Stimulated activated naive CD8-positive, alpha-beta T cell treated with anti-CD3 and anti-CD28 coated beads, Interleukin-15, Interleukin-2, amounts not matched to agents 100 ng/mL and 50 ng/mL, for 24 hours (primary cell): ENCODE data around the gene PDILT.

Experiments
- H3K27ac Mint-ChIP-seq: one replicate; pipeline ENCODE4 v1.8.0; 2021; ENCODE audit warnings: mild to moderate bottlenecking, mixed read lengths
- H3K27me3 Mint-ChIP-seq: one replicate; pipeline ENCODE4 v1.8.0; 2021; ENCODE audit warnings: mixed read lengths
- H3K36me3 Mint-ChIP-seq: one replicate; pipeline ENCODE4 v1.8.0; 2021; ENCODE audit warnings: low read depth, mixed read lengths
- H3K4me1 Mint-ChIP-seq: one replicate; pipeline ENCODE4 v1.8.0; 2021; ENCODE audit warnings: low read depth, mixed read lengths
- H3K4me3 Mint-ChIP-seq: one replicate; pipeline ENCODE4 v1.8.0; 2021; ENCODE audit warnings: mild to moderate bottlenecking, mixed read lengths
- H3K9me3 Mint-ChIP-seq: one replicate; pipeline ENCODE4 v1.8.0; 2021; ENCODE audit warnings: mixed read lengths

The PDILT gene

GRCh38 chr16:20355114-20355782 lies 49.3 kb downstream of the PDILT start:
- no peaks in the 10 kb centered on the region for H3K36me3 Mint-ChIP-seq
- no peaks in the 10 kb centered on the region for H3K9me3 Mint-ChIP-seq
- H3K27me3 Mint-ChIP-seq = peaks cover 18% of the 10 kb centered on the region
- H3K4me1 Mint-ChIP-seq = no peaks in the 10 kb centered on the region
- H3K4me3 Mint-ChIP-seq = no peak overlapping the region
- no peak overlapping the region for H3K27ac Mint-ChIP-seq

GRCh38 chr16:20353379-20353778 lies 51.2 kb downstream of the PDILT start:
- Mint-ChIP-seq H3K27ac (no peak overlapping the region), H3K4me1 (no peaks in the 10 kb centered on the region), H3K36me3 (no peaks in the 10 kb centered on the region), H3K27me3 (peaks cover 18% of the 10 kb centered on the region), H3K4me3 (no peak overlapping the region), H3K9me3 (no peaks in the 10 kb centered on the region)

- Mint-ChIP-seq H3K4me3 (no peak within 1 kb of the TSS), H3K4me1 (no peaks in the 10 kb centered on the region), H3K27me3 (peaks cover 18% of the 10 kb centered on the region), H3K27ac (no peak within 1 kb of the TSS), H3K9me3 (no peaks in the 10 kb centered on the region), H3K36me3 (no peaks in the 10 kb centered on the region)
Observed at GRCh38 chr16:20352615-20353014, 51.9 kb downstream of the PDILT start, which contains the start of gene UMOD. UMOD (minus strand) TSS chr16:20352715; CDS start chr16:20350737, 1,978 bp downstream.

GRCh38 chr16:20349615-20350014 lies 54.9 kb downstream of the PDILT start:
- Mint-ChIP-seq H3K4me1 (no peaks in the 10 kb centered on the region), H3K9me3 (no peaks in the 10 kb centered on the region), H3K27me3 (peaks cover 6% of the 10 kb centered on the region), H3K27ac (no peak overlapping the region), H3K36me3 (no peaks in the 10 kb centered on the region), H3K4me3 (no peak overlapping the region)

- Mint-ChIP-seq H3K4me3 (no peak overlapping the region), H3K36me3 (no peaks in the 10 kb centered on the region), H3K27me3 (no peaks in the 10 kb centered on the region), H3K27ac (no peak overlapping the region), H3K9me3 (no peaks in the 10 kb centered on the region), H3K4me1 (no peaks in the 10 kb centered on the region)
Observed at GRCh38 chr16:20348365-20349185, 56.0 kb downstream of the PDILT start.

GRCh38 chr16:20347666-20348364 lies 56.7 kb downstream of the PDILT start:
- no peaks in the 10 kb centered on the region for H3K4me1 Mint-ChIP-seq
- H3K36me3 Mint-ChIP-seq = no peaks in the 10 kb centered on the region
- no peak overlapping the region for H3K4me3 Mint-ChIP-seq
- no peak overlapping the region for H3K27ac Mint-ChIP-seq
- H3K27me3 Mint-ChIP-seq = no peaks in the 10 kb centered on the region
- no peaks in the 10 kb centered on the region for H3K9me3 Mint-ChIP-seq

- Mint-ChIP-seq H3K4me3 (no peak overlapping the region), H3K27ac (no peak overlapping the region), H3K4me1 (no peaks in the 10 kb centered on the region), H3K36me3 (no peaks in the 10 kb centered on the region), H3K9me3 (no peaks in the 10 kb centered on the region), H3K27me3 (no peaks in the 10 kb centered on the region)
Observed at GRCh38 chr16:20344611-20345010, 59.9 kb downstream of the PDILT start.

GRCh38 chr16:20339744-20340143 lies 64.8 kb downstream of the PDILT start:
- no peak overlapping the region for H3K4me3 Mint-ChIP-seq
- no peaks in the 10 kb centered on the region for H3K4me1 Mint-ChIP-seq
- H3K27me3 Mint-ChIP-seq = no peaks in the 10 kb centered on the region
- no peaks in the 10 kb centered on the region for H3K36me3 Mint-ChIP-seq
- no peaks in the 10 kb centered on the region for H3K9me3 Mint-ChIP-seq
- no peak overlapping the region for H3K27ac Mint-ChIP-seq

- H3K4me3 Mint-ChIP-seq = no peak overlapping the region
- no peaks in the 10 kb centered on the region for H3K36me3 Mint-ChIP-seq
- H3K27me3 Mint-ChIP-seq = no peaks in the 10 kb centered on the region
- no peak overlapping the region for H3K27ac Mint-ChIP-seq
- H3K9me3 Mint-ChIP-seq = no peaks in the 10 kb centered on the region
- no peaks in the 10 kb centered on the region for H3K4me1 Mint-ChIP-seq
Observed at GRCh38 chr16:20336955-20337354, 67.6 kb downstream of the PDILT start.

GRCh38 chr16:20334396-20334795 lies 70.1 kb downstream of the PDILT start:
- H3K36me3 Mint-ChIP-seq = no peaks in the 10 kb centered on the region
- H3K9me3 Mint-ChIP-seq = no peaks in the 10 kb centered on the region
- no peak overlapping the region for H3K27ac Mint-ChIP-seq
- no peaks in the 10 kb centered on the region for H3K27me3 Mint-ChIP-seq
- H3K4me3 Mint-ChIP-seq = no peak overlapping the region
- H3K4me1 Mint-ChIP-seq = no peaks in the 10 kb centered on the region

GRCh38 chr16:20333120-20333519 lies 71.4 kb downstream of the PDILT start:
- H3K27ac Mint-ChIP-seq = no peak overlapping the region

GRCh38 chr16:20332411-20332810 lies 72.1 kb downstream of the PDILT start:
- no peaks in the 10 kb centered on the region for H3K27me3 Mint-ChIP-seq

More at GRCh38 chr16:20333120-20333519, 71.4 kb downstream of the PDILT start:
- Mint-ChIP-seq H3K27me3 (no peaks in the 10 kb centered on the region), H3K9me3 (no peaks in the 10 kb centered on the region), H3K36me3 (no peaks in the 10 kb centered on the region), H3K4me3 (no peak overlapping the region), H3K4me1 (no peaks in the 10 kb centered on the region)

GRCh38 chr16:20331635-20332034 lies 72.9 kb downstream of the PDILT start:
- Mint-ChIP-seq H3K9me3 (no peaks in the 10 kb centered on the region), H3K4me1 (no peaks in the 10 kb centered on the region), H3K36me3 (no peaks in the 10 kb centered on the region), H3K27ac (no peak overlapping the region), H3K27me3 (no peaks in the 10 kb centered on the region), H3K4me3 (no peak overlapping the region)

More at GRCh38 chr16:20332411-20332810, 72.1 kb downstream of the PDILT start:
- Mint-ChIP-seq H3K4me1 (no peaks in the 10 kb centered on the region), H3K36me3 (no peaks in the 10 kb centered on the region), H3K9me3 (no peaks in the 10 kb centered on the region), H3K27ac (no peak overlapping the region), H3K4me3 (no peak overlapping the region)

- H3K27me3 Mint-ChIP-seq = no peaks in the 10 kb centered on the region
- H3K36me3 Mint-ChIP-seq = no peaks in the 10 kb centered on the region
- H3K27ac Mint-ChIP-seq = no peak overlapping the region
- H3K4me3 Mint-ChIP-seq = no peak overlapping the region
- no peaks in the 10 kb centered on the region for H3K9me3 Mint-ChIP-seq
- no peaks in the 10 kb centered on the region for H3K4me1 Mint-ChIP-seq
Observed at GRCh38 chr16:20329392-20330138, 75.0 kb downstream of the PDILT start.
